Keratinocyte (primary cell): ENCODE measurements around the gene LILRA1. TPM values are rescaled to one million over a fixed set of nuclear protein-coding genes. Genes with fewer than 3 reads are reported as not detected.

Experiments used
- DNase-seq: peaks from one replicate; pipeline ENCODE4 v3.0.0-alpha.2; 2011; ENCODE audit warnings: low read depth, missing footprints, low spot score
- FAIRE-seq: peaks from 2 replicates; lab custom pipeline; 2011; peaks lifted over from hg19 to GRCh38; lab: Jason Lieb, UNC
- H2AFZ ChIP-seq: 2 replicates; pipeline ENCODE4 v1.6.0; 2012; ENCODE audit warnings: low read length, control low read depth, inconsistent platforms; ENCODE audit not compliant: control insufficient read depth
- H3K27ac ChIP-seq: 2 replicates; pipeline ENCODE4 v1.5.1; 2011; ENCODE audit warnings: low read length; ENCODE audit not compliant: control insufficient read depth, insufficient read depth
- H3K27me3 ChIP-seq: 3 replicates; pipeline ENCODE4 v1.6.0; 2011; ENCODE audit warnings: low read length; ENCODE audit not compliant: control insufficient read depth, insufficient read depth; ENCODE audit errors: extremely low read depth
- H3K36me3 ChIP-seq, 2 experiments: 2 replicates in 1 of 2; 3 replicates in 1 of 2; pipeline ENCODE4 v1.5.1; 2011; ENCODE audit warnings: low read length in 2 of 2, mild to moderate bottlenecking in 1 of 2; ENCODE audit not compliant: control insufficient read depth in 2 of 2, insufficient read depth in 2 of 2; ENCODE audit errors: extremely low read depth in 1 of 2
- H3K4me1 ChIP-seq: 3 replicates; pipeline ENCODE4 v1.5.1; 2011; ENCODE audit warnings: low read length; ENCODE audit not compliant: control insufficient read depth, insufficient read depth; ENCODE audit errors: extremely low read depth
- H3K4me2 ChIP-seq: 3 replicates; pipeline ENCODE4 v1.6.0; 2011; ENCODE audit warnings: low read depth, low read length; ENCODE audit not compliant: control insufficient read depth, insufficient read depth; ENCODE audit errors: extremely low read depth
- H3K4me3 ChIP-seq, 3 experiments: fragments of 200-600 bp in 1 of 3; sonication (generic) in 1 of 3; 2 replicates in 2 of 3; 3 replicates in 1 of 3; pipeline ENCODE4 v1.5.1; 2011 to 2016; ENCODE audit warnings: low read length in 3 of 3, mild to moderate bottlenecking in 3 of 3, control low read depth in 2 of 3, inconsistent platforms in 1 of 3, low read depth in 1 of 3, mixed read lengths in 1 of 3, mixed run types in 1 of 3, moderate library complexity in 1 of 3; ENCODE audit not compliant: control insufficient read depth in 2 of 3, insufficient read depth in 2 of 3; ENCODE audit errors: extremely low read depth in 1 of 3
- H3K79me2 ChIP-seq: 2 replicates; pipeline ENCODE4 v1.6.0; 2012; ENCODE audit warnings: low read length; ENCODE audit not compliant: control insufficient read depth, insufficient read depth
- H3K9ac ChIP-seq: 3 replicates; pipeline ENCODE4 v1.6.0; 2011; ENCODE audit warnings: low read length; ENCODE audit not compliant: control insufficient read depth, insufficient read depth; ENCODE audit errors: extremely low read depth
- H3K9me1 ChIP-seq: 3 replicates; pipeline ENCODE4 v1.6.0; 2011; ENCODE audit warnings: low read length; ENCODE audit not compliant: control insufficient read depth, insufficient read depth; ENCODE audit errors: extremely low read depth
- H3K9me3 ChIP-seq: 2 replicates; pipeline ENCODE4 v1.5.1; 2012; ENCODE audit warnings: low read depth, low read length; ENCODE audit not compliant: control insufficient read depth
- H4K20me1 ChIP-seq: 3 replicates; pipeline ENCODE4 v1.6.0; 2011; ENCODE audit warnings: low read length; ENCODE audit not compliant: control insufficient read depth, insufficient read depth; ENCODE audit errors: extremely low read depth
- EZH2 ChIP-seq: IDR thresholded peaks from one replicate; pipeline ENCODE4 v1.6.1; 2012; ENCODE audit warnings: inconsistent platforms, mild to moderate bottlenecking, low read length, moderate library complexity
- dilution Hi-C: fragments of 300-500 bp; cut with MboI; formaldehyde crosslinking; loops from one replicate; pipeline ENCODE4 v1.7.0; 2020; ENCODE audit warnings: low sequenced_read_pairs; ENCODE audit not compliant: extremely low pct_ligation_motif_present
- polyA plus RNA-seq, 5 experiments: library from polyadenylated mRNA; depleted of rRNA in 3 of 5; stranded (reverse) in 3 of 5; stranded (forward) in 1 of 5; unstranded in 1 of 5; fragments of >200 nt; gene quantifications; 1 replicate in 1 of 5; 2 replicates in 3 of 5; 3 replicates in 1 of 5; pipeline versions ENCODE4 v1.2.1 to v1.2.3, GENCODE V29; 2011 to 2012; ENCODE audit warnings: missing spikeins in 2 of 5, low read depth in 1 of 5, low replicate concordance in 1 of 5
- TF ChIP-seq, protein P1 (sequence below), 3 experiments: IDR thresholded peaks in 1 of 3; conservative IDR thresholded peaks in 1 of 3; optimal IDR thresholded peaks in 1 of 3; 2 replicates in 2 of 3; 3 replicates in 1 of 3; pipeline versions ENCODE3 to v1.5.1; 2011; ENCODE audit warnings: low read length in 3 of 3, mild to moderate bottlenecking in 3 of 3, moderate library complexity in 2 of 3, control low read depth in 1 of 3, inconsistent platforms in 1 of 3; ENCODE audit not compliant: insufficient read depth in 2 of 3; ENCODE audit errors: extremely low read depth in 1 of 3

LILRA1 gene
- polyA plus RNA-seq, 1 donor (not counting 4 experiments of a cell fraction or from before 2014, with no cell fraction given), result not detected

DNA sequence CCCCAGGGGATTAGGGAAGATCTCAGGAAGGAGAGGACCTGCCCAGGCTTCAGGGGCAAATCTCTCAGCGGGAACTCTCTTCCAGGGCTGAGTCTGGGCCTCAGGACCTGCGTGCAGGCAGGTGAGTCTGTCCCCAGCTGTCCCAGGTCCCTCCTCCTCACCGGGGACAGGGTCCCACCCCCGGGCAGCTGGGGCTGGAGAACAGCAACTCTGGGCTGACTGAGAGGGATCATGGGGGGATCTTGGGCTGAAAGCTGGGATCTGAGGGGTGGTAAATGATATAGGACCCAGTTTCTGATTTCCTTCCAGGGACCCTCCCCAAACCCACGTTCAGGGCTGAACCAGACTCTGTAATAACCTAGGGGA is 14.3 kb downstream of the LILRA1 start:
- Histone ChIP-seq H3K27me3 (no peaks in the 10 kb centered on the region), H3K36me3 (no peaks in the 10 kb centered on the region), H4K20me1 (no peaks in the 10 kb centered on the region), H3K9me3 (peaks cover 6% of the 10 kb centered on the region), H3K4me3 (no peak overlapping the region), H3K9me1 (no peaks in the 10 kb centered on the region), H3K79me2 (no peaks in the 10 kb centered on the region), H3K4me2 (no peak overlapping the region), H3K4me1 (no peaks in the 10 kb centered on the region), H3K27ac (no peak overlapping the region), H3K9ac (no peak overlapping the region), H2AFZ (no peak overlapping the region)
- TF ChIP-seq, protein P1, sequence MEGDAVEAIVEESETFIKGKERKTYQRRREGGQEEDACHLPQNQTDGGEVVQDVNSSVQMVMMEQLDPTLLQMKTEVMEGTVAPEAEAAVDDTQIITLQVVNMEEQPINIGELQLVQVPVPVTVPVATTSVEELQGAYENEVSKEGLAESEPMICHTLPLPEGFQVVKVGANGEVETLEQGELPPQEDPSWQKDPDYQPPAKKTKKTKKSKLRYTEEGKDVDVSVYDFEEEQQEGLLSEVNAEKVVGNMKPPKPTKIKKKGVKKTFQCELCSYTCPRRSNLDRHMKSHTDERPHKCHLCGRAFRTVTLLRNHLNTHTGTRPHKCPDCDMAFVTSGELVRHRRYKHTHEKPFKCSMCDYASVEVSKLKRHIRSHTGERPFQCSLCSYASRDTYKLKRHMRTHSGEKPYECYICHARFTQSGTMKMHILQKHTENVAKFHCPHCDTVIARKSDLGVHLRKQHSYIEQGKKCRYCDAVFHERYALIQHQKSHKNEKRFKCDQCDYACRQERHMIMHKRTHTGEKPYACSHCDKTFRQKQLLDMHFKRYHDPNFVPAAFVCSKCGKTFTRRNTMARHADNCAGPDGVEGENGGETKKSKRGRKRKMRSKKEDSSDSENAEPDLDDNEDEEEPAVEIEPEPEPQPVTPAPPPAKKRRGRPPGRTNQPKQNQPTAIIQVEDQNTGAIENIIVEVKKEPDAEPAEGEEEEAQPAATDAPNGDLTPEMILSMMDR (optimal IDR thresholded peaks at IDR 0.05 in 1 of 3, IDR thresholded peaks at IDR 0.05 in 1 of 3, conservative IDR thresholded peaks at IDR 0.05 in 1 of 3; ENCODE audit: extremely low read depth in 1 of 3, insufficient read depth in 2 of 3, low read length in 3 of 3), result no peak
- TF ChIP-seq EZH2, result no peak
- no peak for DNase-seq
- FAIRE-seq, result no peak
- dilution Hi-C loops, result no loop called here

DNA sequence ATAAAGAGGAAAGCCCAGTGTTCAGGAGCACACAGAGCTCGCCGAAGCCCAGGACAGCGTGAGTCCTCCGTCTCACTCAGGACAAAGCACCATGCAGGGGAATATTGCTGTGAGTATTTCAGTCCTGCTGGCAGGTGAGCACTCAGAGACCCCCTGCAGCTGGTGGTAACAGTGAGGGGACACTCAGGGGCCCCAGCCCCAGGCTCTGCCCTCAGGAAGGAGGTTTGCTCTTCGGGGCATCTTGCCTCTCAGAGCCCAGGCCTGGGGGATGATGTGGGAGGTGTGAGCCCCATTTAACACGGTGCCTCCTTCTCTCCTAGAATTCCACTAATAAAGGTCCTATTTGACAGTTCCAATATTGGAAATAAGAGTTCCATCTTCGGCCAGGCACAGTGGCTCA is 14.8 kb downstream of the LILRA1 start:
- Histone ChIP-seq H3K79me2 (no peaks in the 10 kb centered on the region), H3K4me3 (no peak overlapping the region), H3K4me2 (no peak overlapping the region), H3K9me1 (no peaks in the 10 kb centered on the region), H3K4me1 (no peaks in the 10 kb centered on the region), H3K36me3 (no peaks in the 10 kb centered on the region), H2AFZ (no peak overlapping the region), H4K20me1 (no peaks in the 10 kb centered on the region), H3K27me3 (no peaks in the 10 kb centered on the region), H3K27ac (no peak overlapping the region), H3K9me3 (peaks cover 6% of the 10 kb centered on the region), H3K9ac (no peak overlapping the region)
- no peak for FAIRE-seq
- no peak for TF ChIP-seq EZH2
- TF ChIP-seq, protein P1 (optimal IDR thresholded peaks at IDR 0.05 in 1 of 3, IDR thresholded peaks at IDR 0.05 in 1 of 3, conservative IDR thresholded peaks at IDR 0.05 in 1 of 3; ENCODE audit: extremely low read depth in 1 of 3, insufficient read depth in 2 of 3, low read length in 3 of 3), result no peak
- dilution Hi-C loops, result no loop called here
- DNase-seq, result no peak
